NCI-H2171 (cell line): ENCODE measurements around the gene HMCN1.

Experiments used
- DNase-seq: peaks from one replicate; lab custom pipeline; 2025; lab: John Stamatoyannopoulos, UW

HMCN1 gene

GRCh38 chr1:185804608-185805007, 70.4 kb downstream of the HMCN1 start:
- no peak for DNase-seq

GRCh38 chr1:185807275-185807674, 73.1 kb downstream of the HMCN1 start:
- DNase-seq = no peak

DNA sequence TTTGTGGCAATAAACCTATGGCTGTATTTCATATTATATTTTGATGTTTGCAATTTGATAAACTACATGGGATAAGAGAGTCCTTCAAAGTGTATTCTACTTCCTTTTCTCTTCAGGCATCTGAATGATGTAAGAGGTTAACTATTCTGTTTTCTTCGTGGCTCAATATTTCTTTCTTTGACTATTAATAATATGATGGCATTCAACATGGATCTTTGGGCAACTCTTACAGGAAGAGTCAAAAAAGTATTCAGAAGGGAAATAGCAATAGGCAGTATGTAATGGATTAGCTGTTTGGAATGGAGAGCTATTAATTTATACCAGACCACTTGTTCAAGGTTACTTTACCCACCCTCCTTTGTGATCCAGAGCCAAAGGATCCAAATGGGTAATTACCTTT, 74.4 kb downstream of the HMCN1 start:
- no peak for DNase-seq

DNA sequence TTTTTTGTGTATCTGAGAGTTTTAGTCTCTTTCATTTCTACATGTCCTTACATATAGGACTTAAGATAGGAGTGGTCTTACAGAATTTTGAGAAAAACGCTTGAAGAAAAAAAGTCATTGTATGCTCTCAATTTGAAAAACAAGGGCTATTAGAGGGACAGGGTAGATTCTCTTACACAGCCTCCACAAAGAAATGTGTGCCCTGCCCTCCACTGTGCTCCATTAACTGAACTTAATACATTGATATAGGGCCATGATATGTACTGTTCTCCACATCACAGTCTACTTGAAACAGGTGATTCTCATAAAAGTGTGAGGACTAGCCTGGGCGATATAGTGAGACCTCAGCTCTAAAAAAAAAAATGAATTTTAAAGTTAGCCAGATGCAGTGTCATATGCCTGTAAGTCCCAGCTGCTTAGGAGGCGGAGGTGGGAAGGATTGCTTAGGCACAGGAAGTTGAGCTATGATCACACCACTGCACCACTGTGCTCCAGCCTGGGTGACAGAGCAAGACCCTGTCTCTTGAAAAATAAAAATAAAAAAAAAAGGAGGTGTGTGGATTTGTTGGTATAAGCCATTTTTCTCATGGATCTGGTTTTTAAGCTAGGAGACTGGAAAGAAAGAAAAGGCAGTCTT, 77.0 kb downstream of the HMCN1 start:
- no peak for DNase-seq

DNA sequence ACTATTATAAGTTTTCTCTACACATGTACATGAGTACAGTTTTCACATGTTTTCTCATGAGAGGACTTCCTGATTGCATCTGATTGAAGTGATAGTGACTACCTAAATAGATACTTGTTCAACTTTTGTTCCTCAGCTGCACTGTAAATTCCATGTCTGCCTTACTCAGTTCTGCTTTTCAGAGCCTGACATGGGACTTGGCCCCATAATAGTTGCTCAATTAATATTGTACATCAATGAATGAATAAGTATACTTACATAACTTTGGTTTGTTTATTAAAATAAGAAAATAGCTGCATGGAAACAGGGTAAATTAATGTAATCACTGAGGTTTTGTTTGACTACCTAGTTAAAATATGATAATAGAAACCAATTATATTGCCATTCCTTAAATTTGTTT, 78.7 kb downstream of the HMCN1 start:
- DNase-seq = no peak

GRCh38 chr1:185813401-185813979, 79.3 kb downstream of the HMCN1 start:
- peak; percentile 35 for DNase-seq

DNA sequence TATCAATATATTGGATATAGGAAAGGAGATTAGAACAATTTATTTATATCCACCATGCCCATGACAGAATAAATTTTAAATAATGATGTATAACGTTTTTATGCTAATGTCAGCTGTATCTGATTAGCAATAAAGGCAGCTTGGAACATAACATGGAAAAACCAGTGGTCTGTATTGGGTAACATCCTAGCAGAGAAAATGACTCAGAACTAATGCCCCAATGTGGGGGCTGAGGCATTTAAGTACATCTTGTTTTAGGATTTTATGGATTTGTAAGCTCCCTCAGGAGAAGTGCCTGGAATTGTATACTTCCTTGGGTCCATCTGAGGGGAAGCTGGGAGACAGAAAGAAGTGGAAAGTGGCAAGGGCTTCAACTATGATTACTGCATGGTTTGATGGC, 82.3 kb downstream of the HMCN1 start:
- DNase-seq = no peak

- no peak for DNase-seq
Observed at GRCh38 chr1:185819798-185820197, 85.6 kb downstream of the HMCN1 start.

DNA sequence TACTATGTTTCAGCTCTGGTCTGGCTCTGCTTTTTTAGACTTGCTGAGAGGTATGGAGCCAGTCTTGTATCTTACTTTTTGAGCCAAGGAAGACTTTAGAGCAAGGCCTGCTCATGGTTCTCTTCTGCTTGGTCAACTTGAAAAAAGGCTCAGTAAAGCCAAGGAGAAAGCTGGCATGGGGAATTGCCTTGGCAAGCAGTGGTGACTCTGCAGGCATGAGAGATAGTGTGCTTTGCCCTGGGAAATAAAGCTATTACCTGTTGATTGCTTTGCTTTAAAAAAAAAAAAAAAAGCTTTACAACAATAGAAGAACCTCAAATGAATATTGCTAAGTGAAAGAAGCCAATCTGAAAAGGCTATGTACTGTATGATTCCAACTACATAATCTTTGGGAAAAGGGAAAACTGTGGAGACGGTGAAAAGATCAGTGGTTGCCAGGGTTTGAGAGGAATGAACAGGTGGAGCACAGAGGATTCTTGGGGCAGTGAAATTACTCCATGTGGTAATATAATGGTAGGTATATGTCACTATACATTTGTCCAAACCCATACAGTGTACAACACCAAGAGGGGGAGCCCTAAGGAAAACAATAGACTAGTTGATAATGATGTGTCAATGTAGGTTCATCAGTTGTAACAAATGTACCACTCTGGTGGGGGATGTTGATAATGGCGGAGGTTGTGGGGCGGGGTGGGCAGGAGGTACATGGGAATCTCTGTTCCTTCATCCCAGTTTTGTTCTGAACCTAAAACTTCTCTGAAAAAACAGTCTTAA, 87.6 kb downstream of the HMCN1 start:
- no peak for DNase-seq

GRCh38 chr1:185823467-185823866, 89.3 kb downstream of the HMCN1 start:
- no peak for DNase-seq

- no peak for DNase-seq
Observed at GRCh38 chr1:185824106-185824505, 89.9 kb downstream of the HMCN1 start.

DNA sequence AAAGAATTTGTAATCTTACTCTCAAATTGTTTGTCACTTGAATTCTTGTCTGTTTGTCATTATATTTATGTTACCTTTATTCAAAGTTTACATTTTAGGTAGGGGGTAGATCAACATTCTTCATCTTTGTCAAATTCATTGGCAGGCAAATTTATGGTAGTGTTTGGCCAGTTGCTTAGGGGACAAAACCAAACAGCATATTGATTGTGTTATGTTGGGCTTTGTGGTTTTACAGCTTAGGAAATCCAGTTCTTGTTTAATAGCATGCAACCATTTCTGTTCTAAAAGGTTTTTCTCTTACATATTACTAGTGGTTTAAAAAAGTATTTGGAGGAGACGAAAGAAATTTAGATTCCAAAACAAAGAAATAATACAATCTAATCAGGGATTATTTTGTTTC, 91.4 kb downstream of the HMCN1 start:
- DNase-seq = no peak

DNA sequence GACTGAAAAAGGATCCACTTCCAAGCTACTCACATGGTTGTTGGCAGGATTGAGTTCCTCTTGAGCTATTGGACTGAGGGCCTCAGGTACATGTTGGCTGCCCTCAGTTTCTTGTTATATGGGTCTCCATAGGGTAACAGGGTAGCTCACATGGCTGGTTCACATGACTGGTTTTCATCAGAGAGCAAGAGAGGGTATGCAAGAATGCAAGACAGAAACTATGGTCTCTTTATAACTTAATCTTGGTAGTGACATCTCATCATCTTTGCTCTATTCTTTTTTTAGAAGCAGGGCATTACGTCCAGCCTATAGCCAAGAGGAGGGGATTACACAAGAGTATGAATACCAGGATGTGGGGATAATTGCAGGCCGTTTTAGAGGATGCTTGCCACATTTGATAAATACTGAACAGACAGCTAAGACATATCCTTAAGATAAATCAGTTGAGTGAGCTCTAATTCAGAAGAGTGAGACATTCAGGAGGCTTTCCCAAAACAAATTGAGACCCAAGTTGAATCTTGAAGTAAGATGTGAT, 100.2 kb downstream of the HMCN1 start:
- no peak for DNase-seq

GRCh38 chr1:185835191-185835590, 101.0 kb downstream of the HMCN1 start:
- no peak for DNase-seq

GRCh38 chr1:185837711-185838110, 103.5 kb downstream of the HMCN1 start:
- DNase-seq = no peak

DNA sequence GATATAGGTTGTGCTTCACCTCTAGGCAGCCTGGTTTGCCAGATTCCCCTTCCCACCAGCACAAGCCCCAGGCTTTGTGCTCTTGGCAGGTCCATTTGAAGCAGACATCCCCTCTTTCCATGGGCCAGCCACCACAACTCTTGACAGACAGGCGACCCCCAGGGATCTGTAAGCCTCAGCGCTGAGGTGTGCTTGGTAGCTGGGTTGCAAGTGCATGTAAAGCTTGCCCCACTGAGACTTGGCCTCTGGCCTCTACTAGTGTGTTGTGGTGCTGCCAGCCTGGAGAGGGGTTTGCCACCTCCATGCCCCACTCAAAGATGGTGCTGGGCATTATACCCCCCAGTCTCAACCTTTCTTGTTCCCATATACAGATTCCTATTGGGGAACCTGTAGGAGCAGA, 103.9 kb downstream of the HMCN1 start:
- no peak for DNase-seq

- DNase-seq = no peak
Observed at GRCh38 chr1:185840880-185841279, 106.7 kb downstream of the HMCN1 start.

DNA sequence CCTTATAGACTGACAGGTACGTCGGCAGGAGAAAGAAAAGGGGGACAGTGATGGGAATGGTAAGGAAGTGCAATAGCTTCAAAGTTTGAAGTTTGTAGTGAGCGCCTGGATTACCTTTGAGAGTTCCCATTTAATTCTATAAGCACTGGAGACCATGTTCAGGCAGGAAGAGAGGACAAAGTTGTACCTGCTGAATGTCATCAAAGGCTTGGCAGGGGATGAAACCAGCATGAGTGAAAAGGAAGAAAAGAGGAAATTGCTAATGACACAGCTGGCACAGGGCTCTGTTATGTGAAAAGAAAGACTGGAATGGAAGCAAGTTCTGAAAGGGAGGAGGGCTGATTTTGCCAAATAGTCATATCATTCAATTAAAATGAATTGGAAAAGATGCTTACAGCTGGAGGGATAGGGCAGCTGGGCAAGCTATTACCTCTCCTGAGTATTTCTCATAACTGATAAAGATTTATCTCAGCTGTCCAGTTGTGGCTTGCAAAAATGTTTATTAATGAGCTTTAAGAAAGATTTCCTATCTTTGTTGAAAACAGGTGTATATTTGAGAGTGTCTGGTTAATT, 109.2 kb downstream of the HMCN1 start:
- no peak for DNase-seq

DNA sequence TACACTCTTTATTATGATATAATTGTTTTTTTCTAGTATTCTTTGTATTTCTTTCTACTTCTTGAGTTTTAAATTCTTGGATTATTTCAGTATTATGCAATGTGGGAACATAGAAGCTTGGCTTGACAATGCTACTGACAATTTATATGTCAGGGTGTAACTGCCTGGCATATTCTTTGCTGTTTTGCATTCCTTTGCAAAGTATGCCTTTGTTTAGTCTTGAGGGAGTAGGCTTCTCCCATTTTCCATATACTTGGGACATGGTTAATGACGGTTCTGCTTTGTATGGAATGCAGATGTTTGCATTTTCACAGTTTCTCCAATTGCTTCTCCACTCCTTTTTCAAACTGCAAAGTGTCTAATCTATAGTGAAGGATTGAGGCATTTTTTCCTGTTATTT, 109.8 kb downstream of the HMCN1 start:
- DNase-seq = no peak

DNA sequence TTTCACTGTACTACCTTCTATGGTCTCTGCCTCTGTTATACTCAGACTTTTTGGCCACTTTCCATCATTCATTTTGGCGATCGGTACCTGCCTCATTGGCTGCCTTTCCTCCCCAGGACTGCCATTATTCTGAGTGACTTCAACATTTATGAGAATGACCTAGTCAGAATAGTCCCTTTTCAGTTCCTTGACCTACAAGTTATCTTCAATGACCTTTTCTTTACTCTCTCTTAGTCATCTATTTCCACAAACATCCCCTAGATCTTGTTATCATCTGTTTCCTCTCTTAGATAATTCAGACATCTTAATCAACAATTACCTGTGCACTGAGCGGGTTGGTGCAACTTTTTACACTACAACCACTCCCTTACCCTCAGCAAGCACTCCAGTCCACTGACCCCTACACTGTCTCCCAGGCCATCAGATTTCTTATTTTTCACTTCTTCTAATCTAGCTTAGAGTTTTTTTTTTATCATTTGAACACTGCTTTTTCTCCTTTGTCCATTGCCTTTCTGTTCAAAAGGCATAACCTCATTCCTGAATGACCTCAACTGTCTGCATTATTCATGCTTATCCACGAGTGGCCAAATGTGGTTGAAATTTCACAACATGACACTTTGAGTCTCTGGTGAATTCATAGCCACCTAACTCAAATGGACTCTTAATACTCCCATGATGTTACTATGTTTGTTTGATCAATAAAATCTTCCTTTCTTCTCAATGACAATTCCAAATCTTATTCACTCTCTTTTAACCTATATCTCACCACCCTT, 112.7 kb downstream of the HMCN1 start:
- no peak for DNase-seq

DNA sequence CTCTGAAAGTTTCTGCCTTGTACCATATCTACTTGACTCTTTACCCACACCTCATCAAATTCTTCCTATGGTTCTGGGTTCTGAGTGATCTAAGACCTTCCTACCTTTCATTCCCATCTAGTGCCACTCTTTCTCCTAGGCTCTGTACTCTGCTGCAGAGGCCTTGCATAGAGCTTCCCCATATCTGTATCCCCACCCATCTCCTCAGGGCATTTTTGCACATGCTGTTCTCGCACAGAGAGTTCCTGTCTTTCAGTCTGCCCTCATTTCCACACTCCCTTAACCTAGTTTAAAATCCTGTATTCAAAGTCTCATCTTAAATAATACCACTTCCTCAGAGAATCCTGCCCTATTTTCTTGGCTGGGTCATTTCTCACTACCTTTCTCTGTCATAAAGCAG, 114.8 kb downstream of the HMCN1 start:
- DNase-seq = no peak

GRCh38 chr1:185850366-185850765, 116.2 kb downstream of the HMCN1 start:
- DNase-seq = no peak
